Measurements from ENCODE around the gene JAZF1.

DNA sequence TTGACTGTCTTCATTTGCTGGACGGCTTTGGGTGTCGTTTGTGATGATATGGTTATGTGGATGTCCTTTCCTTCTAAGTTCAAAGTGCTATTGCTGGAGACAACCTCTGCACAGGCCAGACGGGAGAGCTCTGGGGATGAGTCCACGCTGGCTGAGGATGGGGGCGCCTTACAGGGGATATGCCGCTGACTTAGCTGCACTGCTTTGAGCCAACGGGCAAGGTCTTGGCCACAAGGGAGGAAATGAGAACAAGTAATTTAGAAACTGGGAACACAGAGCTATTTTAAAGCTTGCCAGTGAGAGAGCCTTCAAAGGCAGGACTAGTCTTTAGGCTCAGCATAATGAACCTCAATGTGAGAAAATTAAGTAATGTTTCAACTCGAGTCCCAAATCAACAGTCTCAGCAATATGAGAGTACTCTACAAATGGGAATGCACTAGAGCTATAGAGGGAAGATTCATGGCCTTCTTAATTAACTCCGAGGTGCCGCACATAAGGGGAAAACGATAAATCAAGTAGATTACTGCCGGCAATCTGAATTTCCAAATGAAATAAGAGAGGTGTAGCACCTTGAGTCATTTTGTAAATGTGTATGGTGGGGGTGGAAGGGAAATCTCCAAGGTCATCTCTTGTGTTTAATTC, 209.3 kb downstream of the JAZF1 start:
- TF ChIP-seq, protein P1, sequence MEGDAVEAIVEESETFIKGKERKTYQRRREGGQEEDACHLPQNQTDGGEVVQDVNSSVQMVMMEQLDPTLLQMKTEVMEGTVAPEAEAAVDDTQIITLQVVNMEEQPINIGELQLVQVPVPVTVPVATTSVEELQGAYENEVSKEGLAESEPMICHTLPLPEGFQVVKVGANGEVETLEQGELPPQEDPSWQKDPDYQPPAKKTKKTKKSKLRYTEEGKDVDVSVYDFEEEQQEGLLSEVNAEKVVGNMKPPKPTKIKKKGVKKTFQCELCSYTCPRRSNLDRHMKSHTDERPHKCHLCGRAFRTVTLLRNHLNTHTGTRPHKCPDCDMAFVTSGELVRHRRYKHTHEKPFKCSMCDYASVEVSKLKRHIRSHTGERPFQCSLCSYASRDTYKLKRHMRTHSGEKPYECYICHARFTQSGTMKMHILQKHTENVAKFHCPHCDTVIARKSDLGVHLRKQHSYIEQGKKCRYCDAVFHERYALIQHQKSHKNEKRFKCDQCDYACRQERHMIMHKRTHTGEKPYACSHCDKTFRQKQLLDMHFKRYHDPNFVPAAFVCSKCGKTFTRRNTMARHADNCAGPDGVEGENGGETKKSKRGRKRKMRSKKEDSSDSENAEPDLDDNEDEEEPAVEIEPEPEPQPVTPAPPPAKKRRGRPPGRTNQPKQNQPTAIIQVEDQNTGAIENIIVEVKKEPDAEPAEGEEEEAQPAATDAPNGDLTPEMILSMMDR (IDR thresholded peaks at IDR 0.05), result no peak
- no peak for TF ChIP-seq POLR2A (IDR thresholded peaks at IDR 0.05)
- TF ChIP-seq EP300 (IDR thresholded peaks at IDR 0.05), result no peak
- TF ChIP-seq POLR2AphosphoS5 (IDR thresholded peaks at IDR 0.05), result no peak
